ENCODE results near the gene CORO7. TPM values are rescaled to one million over a fixed set of nuclear protein-coding genes. Genes with fewer than 3 reads are reported as not detected.
A peak's percentile ranks its signal among the peaks of the same experiment; 100 is the strongest.

Gene CORO7
- total and polyA plus RNA-seq, 9 of the 15 experiments (the other 6 are each of a cell fraction or from before 2014, with no cell fraction given), result 0.45 to 77.2 (median 18.7) TPM

GRCh38 chr16:4433914-4434787 is 17.8 kb upstream of the CORO7 start (continued):
- TF ChIP-seq ZNF609 (CRISPR knock-in tag; IDR thresholded peaks at IDR 0.05; ENCODE audit: borderline replicate concordance), result no peak
- TF ChIP-seq SRF (CRISPR knock-in tag; IDR thresholded peaks at IDR 0.05), result no peak; a peak in 1 of 4 replicates
- no peak for TF ChIP-seq NUFIP1 (IDR thresholded peaks at IDR 0.05; ENCODE audit: partially characterized antibody)
- TF ChIP-seq E2F4 (CRISPR knock-in tag; IDR thresholded peaks at IDR 0.05; ENCODE audit: low read depth), result no peak
- peak; percentile 60; the same call in 1 of the 2 replicates for TF ChIP-seq MGA (IDR thresholded peaks at IDR 0.05)
- TF ChIP-seq ATF4 (CRISPR knock-in tag; IDR thresholded peaks at IDR 0.05), result no peak

Data from K562 (cell line).